Renal pelvis (tissue), 4 donors: ENCODE data around the gene NXT2. TPM values are rescaled to one million over a fixed set of nuclear protein-coding genes. Genes with fewer than 3 reads are reported as not detected.

Experiments
- DNase-seq: peaks from one replicate; pipeline ENCODE4 v3.0.0-alpha.2; 2013
- polyA plus RNA-seq, 3 donors: library from polyadenylated mRNA; unstranded; fragments of 120-200 nt; gene quantifications; one replicate each; pipeline ENCODE4 v1.2.1, GENCODE V29; 2013; ENCODE audit not compliant: insufficient read length in 3 of 3

NXT2 gene
- polyA plus RNA-seq, 3 donors = 15.2 to 16.2 (median 15.6) TPM

GRCh38 chrX:109590176-109590575 is 53.5 kb downstream of the NXT2 start:
- no peak for DNase-seq

Other genes with a start within 250 kb of the NXT2 start
- gene GUCY2F, start 54.8 kb upstream of the NXT2 start, polyA plus RNA-seq = under 1 TPM in 2 of 3 donors, not detected in 1; 0.03 to 0.06 TPM
- 1 to 10 TPM; 2.6 to 6.5 (median 6.0) TPM for gene KCNE5, start 88.3 kb downstream of the NXT2 start, polyA plus RNA-seq
- 10 to 100 TPM; 36.4 to 47.2 (median 40.1) TPM for gene ACSL4, start 196.4 kb downstream of the NXT2 start, polyA plus RNA-seq